Esophagus muscularis mucosa (tissue), 4 donors: ENCODE data around the gene FAM13A. TPM values are rescaled to one million over a fixed set of nuclear protein-coding genes. Genes with fewer than 3 reads are reported as not detected.
"Not testable (repeated sequence)": the region's sequence is repeated elsewhere in the genome, so short reads cannot be mapped to it uniquely, and the experiment has no call there.

ENCODE experiments used
- DNase-seq: peaks from one replicate; pipeline ENCODE4 v3.0.0-alpha.2; 2017; ENCODE audit errors: extremely low spot score
- H3K27ac ChIP-seq, 4 donors: fragments of 200-600 bp; sonication (generic); replicated peaks in 1 of 4; 1 replicate in 3 of 4; 2 replicates in 1 of 4; pipeline ENCODE4 v1.5.1; 2016 to 2019; ENCODE audit warnings: mild to moderate bottlenecking in 1 of 4
- H3K27me3 ChIP-seq, 4 donors: fragments of 200-600 bp; sonication (generic); one replicate each; pipeline versions ENCODE4 v1.5.1 to v1.6.0; 2016 to 2019
- H3K36me3 ChIP-seq, 4 donors: fragments of 200-600 bp; sonication (generic); one replicate each; pipeline ENCODE4 v1.5.1; 2016 to 2019
- H3K4me1 ChIP-seq, 4 donors: fragments of 200-600 bp; sonication (generic); one replicate each; pipeline ENCODE4 v1.5.1; 2016 to 2019
- H3K4me3 ChIP-seq, 4 donors: fragments of 200-600 bp; sonication (generic); 1 replicate in 2 of 4; 2 replicates in 2 of 4; pipeline ENCODE4 v1.5.1; 2016 to 2019; ENCODE audit warnings: mild to moderate bottlenecking in 4 of 4, moderate library complexity in 1 of 4
- H3K9me3 ChIP-seq, 4 donors: fragments of 200-600 bp; sonication (generic); 1 replicate in 3 of 4; 2 replicates in 1 of 4; pipeline ENCODE4 v1.5.1; 2016 to 2019
- CTCF ChIP-seq, 3 experiments: fragments of 200-600 bp in 2 of 3; fragments of 450-650 bp in 1 of 3; sonication (generic) in 2 of 3; IDR thresholded peaks; one replicate each; pipeline ENCODE4 v1.5.1; 2017 to 2019; ENCODE audit warnings: antibody characterized with exemption in 3 of 3, mild to moderate bottlenecking in 2 of 3, moderate library complexity in 1 of 3
- EP300 ChIP-seq: sonication (generic); formaldehyde crosslinking; IDR thresholded peaks from one replicate; pipeline ENCODE4 v1.6.1; 2017; ENCODE audit warnings: antibody characterized with exemption
- POLR2A ChIP-seq: fragments of 450-650 bp; IDR thresholded peaks from one replicate; pipeline ENCODE4 v1.6.1; 2017; ENCODE audit warnings: antibody characterized with exemption, moderate library complexity, mild to moderate bottlenecking, low read depth
- POLR2AphosphoS5 ChIP-seq, 2 donors: sonication (generic); formaldehyde crosslinking; IDR thresholded peaks; one replicate each; pipeline ENCODE4 v1.6.1; 2017; ENCODE audit warnings: antibody characterized with exemption in 2 of 2
- WGBS: methylation state at CpG from one replicate; pipeline ENCODE4 v1.1.5; 2018; 5-methylcytosine and 5-hydroxymethylcytosine counted together
- intact Hi-C: fragments of 100-400 bp; cut with DNase I; formaldehyde crosslinking; loops from one replicate; pipeline ENCODE4 v1.15.1; 2023
- total RNA-seq, 4 donors: library from RNA; depleted of rRNA; stranded (reverse); fragments of >200 nt; gene quantifications; one replicate each; pipeline versions ENCODE4 v1.1.0 to v1.2.1, GENCODE V29; 2016

Gene FAM13A
- total RNA-seq, 4 donors from 2014 or later, result 22.4 to 27.2 (median 26.0) TPM

DNA sequence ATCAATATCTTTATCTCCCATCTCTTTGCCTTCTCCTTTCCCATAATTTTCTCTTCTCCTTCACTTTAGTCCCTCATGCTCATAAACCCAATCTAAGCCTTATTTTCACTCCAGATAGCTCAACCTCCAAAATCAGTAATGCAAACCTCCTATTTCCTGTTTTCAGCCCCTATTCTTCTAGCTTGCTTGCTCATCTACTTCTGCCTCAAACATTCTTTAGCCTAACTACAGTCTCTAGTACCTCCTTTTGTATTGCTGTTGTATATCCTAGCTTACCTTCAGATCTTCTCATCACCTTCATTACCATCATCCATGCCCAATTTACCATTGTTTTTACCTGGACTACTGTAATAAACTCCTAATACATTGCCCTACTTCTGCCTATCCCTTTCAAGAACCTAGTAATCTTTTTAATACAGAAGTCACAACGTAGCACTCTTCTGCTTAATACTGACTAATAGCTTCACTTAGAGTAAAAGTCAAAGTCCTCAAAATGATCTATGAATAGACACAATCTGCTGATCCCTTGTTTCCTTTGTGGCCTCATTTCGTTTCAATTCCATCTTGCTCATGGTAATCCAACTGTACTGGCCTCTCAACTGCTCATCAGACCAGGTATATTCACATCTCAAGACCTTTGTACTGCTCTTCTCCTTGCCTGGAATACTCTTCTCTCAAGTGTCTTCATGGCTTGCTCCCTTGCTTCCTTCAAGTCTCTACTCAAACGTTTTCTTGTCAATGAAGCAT lies 123.4 kb downstream of the FAM13A start:
- intact Hi-C loops, result no loop called here
- no peak overlapping the region for H3K27ac ChIP-seq
- DNase-seq, result no peak
- TF ChIP-seq CTCF (IDR thresholded peaks at IDR 0.05) (no peak), EP300 (no peak), POLR2A (no peak), POLR2AphosphoS5 (IDR thresholded peaks at IDR 0.05) (no peak)
- H3K36me3 ChIP-seq, result no peaks in the 10 kb centered on the region
- H3K4me1 ChIP-seq, result peaks cover 0 to 5% (median 0%) of the 10 kb centered on the region in 4 donors
- 68% methylated on average over 3 of the region's 3 CpGs for WGBS
- H3K4me3 ChIP-seq, result no peak overlapping the region
- H3K9me3 ChIP-seq, result no peaks in the 10 kb centered on the region
- H3K27me3 ChIP-seq, result no peaks in the 10 kb centered on the region

- WGBS, result 83% methylated on average over 1 of the region's 1 CpG
- H3K9me3 ChIP-seq, result no peaks in the 10 kb centered on the region
- no peaks in the 10 kb centered on the region for H3K36me3 ChIP-seq
- no peak for TF ChIP-seq CTCF (IDR thresholded peaks at IDR 0.05)
- no peak for TF ChIP-seq POLR2AphosphoS5 (IDR thresholded peaks at IDR 0.05)
- no peak for TF ChIP-seq EP300
- no peak for TF ChIP-seq POLR2A
- no peak for DNase-seq
- H3K27ac ChIP-seq, result no peak overlapping the region
- H3K27me3 ChIP-seq, result no peaks in the 10 kb centered on the region
- H3K4me3 ChIP-seq, result no peak overlapping the region
- no peaks in the 10 kb centered on the region for H3K4me1 ChIP-seq
- intact Hi-C loops, result no loop called here
Observed at GRCh38 chr4:88928852-88929251, 128.1 kb downstream of the FAM13A start.

DNA sequence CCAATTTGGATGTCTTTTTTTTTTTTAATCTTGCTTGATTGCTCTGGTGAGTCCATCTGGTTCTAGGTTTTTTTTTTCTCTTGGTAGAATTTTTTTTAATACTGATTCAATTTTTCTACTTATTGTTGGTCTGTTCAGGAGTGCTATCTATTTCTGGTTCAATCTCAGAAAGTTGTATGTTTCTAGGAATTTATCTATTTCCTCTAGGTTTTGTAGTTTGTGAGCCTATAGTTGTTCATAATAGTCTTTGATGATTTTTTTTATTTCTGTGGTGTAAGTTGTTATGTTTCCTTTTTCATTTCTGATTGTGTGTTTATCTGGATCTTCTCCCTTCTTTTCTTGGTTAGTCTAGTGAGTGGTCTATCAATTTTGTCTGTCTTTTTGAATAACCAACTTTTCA lies 129.6 kb downstream of the FAM13A start:
- no peak for TF ChIP-seq POLR2A
- no peak for TF ChIP-seq CTCF (IDR thresholded peaks at IDR 0.05)
- TF ChIP-seq POLR2AphosphoS5 (IDR thresholded peaks at IDR 0.05), result no peak
- no peak for TF ChIP-seq EP300
- intact Hi-C loops, result no loop called here
- Histone ChIP-seq H3K4me3 (no peak overlapping the region), H3K9me3 (no peaks in the 10 kb centered on the region), H3K27ac (no peak overlapping the region), H3K27me3 (no peaks in the 10 kb centered on the region), H3K4me1 (no peaks in the 10 kb centered on the region), H3K36me3 (no peaks in the 10 kb centered on the region)
- no peak for DNase-seq

DNA sequence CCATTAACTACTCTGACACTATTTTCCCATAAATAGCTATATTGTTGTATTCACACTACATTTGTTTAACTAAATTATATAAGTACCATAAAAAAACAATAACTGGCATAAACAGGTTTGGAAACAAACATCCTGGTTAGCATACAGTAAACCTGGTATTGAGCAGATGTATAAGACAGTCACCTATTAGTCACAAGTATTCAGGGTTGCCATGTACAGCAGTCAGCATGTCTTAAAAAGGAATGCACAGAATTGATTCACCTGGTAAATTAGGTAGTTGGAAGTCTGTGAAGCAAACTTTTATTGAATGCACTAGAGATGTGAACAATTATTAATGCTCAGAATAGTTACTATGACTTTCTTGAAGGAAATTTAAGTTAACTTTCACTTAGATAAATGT lies 137.9 kb downstream of the FAM13A start:
- intact Hi-C loops, result no loop called here
- no peak for TF ChIP-seq CTCF (IDR thresholded peaks at IDR 0.05)
- no peak for TF ChIP-seq EP300
- TF ChIP-seq POLR2A, result no peak
- TF ChIP-seq POLR2AphosphoS5 (IDR thresholded peaks at IDR 0.05), result no peak

DNA sequence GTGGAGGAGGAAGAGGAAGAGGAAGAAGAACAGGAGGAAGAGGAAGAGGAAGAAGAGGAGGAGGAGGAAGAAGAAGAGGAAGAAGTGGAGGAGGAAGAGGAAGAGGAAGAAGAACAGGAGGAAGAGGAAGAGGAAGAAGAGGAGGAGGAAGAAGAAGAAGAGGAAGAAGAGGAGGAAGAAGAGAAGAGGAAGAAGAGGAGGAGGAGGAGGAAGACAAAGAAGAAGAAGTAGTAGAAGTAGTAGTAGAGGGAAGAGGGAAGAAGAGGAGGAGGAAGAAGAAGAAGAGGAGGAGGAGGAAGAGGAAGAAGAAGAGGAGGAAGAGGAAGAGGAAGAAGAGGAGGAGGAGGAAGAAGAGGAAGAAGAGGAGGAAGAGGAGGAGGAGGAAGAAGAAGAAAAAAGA lies 143.8 kb downstream of the FAM13A start:
- H3K4me3 ChIP-seq, H3K9me3 ChIP-seq, H3K27ac ChIP-seq, H3K36me3 ChIP-seq, H3K4me1 ChIP-seq, DNase-seq, intact Hi-C loops, H3K27me3 ChIP-seq: not testable (repeated sequence)

More for the DNA sequence above, 137.9 kb downstream of the FAM13A start:
- Histone ChIP-seq H3K4me3 (no peak overlapping the region), H3K27me3 (no peaks in the 10 kb centered on the region), H3K9me3 (no peaks in the 10 kb centered on the region), H3K27ac (no peak overlapping the region), H3K4me1 (no peaks in the 10 kb centered on the region), H3K36me3 (no peaks in the 10 kb centered on the region)
- no peak for DNase-seq
